SU-DHL-6 (cell line): Measurements from ENCODE around the gene ARRB1.

Experiments
- EZH2phosphoT487 ChIP-seq: fragments of 200-600 bp; sonication (generic), shearing (Covaris generic); conservative IDR thresholded peaks from 2 replicates; pipeline ENCODE4 v1.6.1; 2018; ENCODE audit warnings: mild to moderate bottlenecking, antibody characterized with exemption, low read length, moderate library complexity, mixed read lengths
- TF ChIP-seq, protein P1 (sequence below): fragments of 200-600 bp; sonication (generic); IDR thresholded peaks from one replicate; pipeline ENCODE4 v1.5.1; 2017; ENCODE audit warnings: antibody characterized with exemption, mild to moderate bottlenecking, low read length, moderate library complexity; ENCODE audit not compliant: insufficient read depth, poor library complexity, severe bottlenecking

DNA sequence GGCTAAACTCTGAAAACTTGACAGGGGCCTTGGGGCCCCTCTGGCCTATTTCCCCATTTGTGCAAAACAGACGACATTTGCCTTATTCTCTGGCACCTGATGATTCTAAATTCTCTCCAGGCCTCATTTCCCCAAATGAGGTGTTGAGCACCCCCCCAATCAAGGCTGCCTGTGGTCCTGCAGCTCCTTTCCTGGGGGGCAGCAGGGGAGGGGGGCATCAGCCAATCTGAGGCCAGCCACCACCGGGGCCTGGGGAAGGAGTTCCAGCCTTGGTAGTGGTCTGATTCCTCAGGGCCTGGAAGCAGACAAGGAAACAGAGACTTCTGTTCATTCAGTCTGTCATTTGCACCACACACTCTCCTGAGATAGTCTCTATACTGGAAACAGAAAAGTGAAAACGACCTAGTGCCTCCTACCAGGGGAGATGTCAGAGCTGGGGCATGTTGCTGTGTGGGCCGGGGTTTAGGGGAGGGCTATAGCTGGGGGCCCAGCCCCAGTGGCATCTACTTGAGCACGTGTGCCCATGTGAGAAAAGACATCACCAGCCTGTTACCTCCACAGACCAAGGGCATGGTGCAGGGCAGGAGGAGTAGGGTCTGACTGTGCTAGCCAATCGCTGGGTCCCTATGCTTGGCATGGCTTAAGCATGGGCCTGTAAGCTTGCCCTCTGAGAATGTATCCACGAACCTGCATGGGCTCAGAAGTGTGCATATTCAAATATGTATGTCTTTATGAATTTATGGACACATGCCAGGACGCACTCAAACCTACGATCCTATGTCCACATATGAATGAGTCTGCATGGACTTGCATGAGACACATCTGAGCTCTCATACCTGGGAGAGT lies 112.6 kb downstream of the ARRB1 start:
- TF ChIP-seq, protein P1, sequence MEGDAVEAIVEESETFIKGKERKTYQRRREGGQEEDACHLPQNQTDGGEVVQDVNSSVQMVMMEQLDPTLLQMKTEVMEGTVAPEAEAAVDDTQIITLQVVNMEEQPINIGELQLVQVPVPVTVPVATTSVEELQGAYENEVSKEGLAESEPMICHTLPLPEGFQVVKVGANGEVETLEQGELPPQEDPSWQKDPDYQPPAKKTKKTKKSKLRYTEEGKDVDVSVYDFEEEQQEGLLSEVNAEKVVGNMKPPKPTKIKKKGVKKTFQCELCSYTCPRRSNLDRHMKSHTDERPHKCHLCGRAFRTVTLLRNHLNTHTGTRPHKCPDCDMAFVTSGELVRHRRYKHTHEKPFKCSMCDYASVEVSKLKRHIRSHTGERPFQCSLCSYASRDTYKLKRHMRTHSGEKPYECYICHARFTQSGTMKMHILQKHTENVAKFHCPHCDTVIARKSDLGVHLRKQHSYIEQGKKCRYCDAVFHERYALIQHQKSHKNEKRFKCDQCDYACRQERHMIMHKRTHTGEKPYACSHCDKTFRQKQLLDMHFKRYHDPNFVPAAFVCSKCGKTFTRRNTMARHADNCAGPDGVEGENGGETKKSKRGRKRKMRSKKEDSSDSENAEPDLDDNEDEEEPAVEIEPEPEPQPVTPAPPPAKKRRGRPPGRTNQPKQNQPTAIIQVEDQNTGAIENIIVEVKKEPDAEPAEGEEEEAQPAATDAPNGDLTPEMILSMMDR, result no peak
- no peak for TF ChIP-seq EZH2phosphoT487
